Panc1 (cell line): Measurements from ENCODE around the gene CTSL.

Experiments
- POLR2AphosphoS5 ChIP-seq: IDR thresholded peaks from 2 replicates; pipeline ENCODE4 v1.6.1; 2012; ENCODE audit warnings: mild to moderate bottlenecking, low read depth, low read length, moderate library complexity
- TF ChIP-seq, protein P1 (sequence below): fragments of 450-650 bp; IDR thresholded peaks from 2 replicates; pipeline ENCODE4 v1.5.1; 2017; ENCODE audit warnings: mild to moderate bottlenecking
- TF ChIP-seq, protein P2 (sequence below), 2 experiments: IDR thresholded peaks; 2 replicates each; pipeline ENCODE4 v1.6.1; 2011 to 2012; ENCODE audit warnings: low read depth in 2 of 2, control low read depth in 1 of 2, low read length in 1 of 2, mild to moderate bottlenecking in 1 of 2, moderate library complexity in 1 of 2; ENCODE audit not compliant: insufficient read depth in 1 of 2

GRCh38 chr9:87708546-87708945 lies 17.4 kb upstream of the CTSL start:
- TF ChIP-seq, protein P1, sequence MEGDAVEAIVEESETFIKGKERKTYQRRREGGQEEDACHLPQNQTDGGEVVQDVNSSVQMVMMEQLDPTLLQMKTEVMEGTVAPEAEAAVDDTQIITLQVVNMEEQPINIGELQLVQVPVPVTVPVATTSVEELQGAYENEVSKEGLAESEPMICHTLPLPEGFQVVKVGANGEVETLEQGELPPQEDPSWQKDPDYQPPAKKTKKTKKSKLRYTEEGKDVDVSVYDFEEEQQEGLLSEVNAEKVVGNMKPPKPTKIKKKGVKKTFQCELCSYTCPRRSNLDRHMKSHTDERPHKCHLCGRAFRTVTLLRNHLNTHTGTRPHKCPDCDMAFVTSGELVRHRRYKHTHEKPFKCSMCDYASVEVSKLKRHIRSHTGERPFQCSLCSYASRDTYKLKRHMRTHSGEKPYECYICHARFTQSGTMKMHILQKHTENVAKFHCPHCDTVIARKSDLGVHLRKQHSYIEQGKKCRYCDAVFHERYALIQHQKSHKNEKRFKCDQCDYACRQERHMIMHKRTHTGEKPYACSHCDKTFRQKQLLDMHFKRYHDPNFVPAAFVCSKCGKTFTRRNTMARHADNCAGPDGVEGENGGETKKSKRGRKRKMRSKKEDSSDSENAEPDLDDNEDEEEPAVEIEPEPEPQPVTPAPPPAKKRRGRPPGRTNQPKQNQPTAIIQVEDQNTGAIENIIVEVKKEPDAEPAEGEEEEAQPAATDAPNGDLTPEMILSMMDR, result no peak
- TF ChIP-seq POLR2AphosphoS5, result no peak
- TF ChIP-seq, protein P2, sequence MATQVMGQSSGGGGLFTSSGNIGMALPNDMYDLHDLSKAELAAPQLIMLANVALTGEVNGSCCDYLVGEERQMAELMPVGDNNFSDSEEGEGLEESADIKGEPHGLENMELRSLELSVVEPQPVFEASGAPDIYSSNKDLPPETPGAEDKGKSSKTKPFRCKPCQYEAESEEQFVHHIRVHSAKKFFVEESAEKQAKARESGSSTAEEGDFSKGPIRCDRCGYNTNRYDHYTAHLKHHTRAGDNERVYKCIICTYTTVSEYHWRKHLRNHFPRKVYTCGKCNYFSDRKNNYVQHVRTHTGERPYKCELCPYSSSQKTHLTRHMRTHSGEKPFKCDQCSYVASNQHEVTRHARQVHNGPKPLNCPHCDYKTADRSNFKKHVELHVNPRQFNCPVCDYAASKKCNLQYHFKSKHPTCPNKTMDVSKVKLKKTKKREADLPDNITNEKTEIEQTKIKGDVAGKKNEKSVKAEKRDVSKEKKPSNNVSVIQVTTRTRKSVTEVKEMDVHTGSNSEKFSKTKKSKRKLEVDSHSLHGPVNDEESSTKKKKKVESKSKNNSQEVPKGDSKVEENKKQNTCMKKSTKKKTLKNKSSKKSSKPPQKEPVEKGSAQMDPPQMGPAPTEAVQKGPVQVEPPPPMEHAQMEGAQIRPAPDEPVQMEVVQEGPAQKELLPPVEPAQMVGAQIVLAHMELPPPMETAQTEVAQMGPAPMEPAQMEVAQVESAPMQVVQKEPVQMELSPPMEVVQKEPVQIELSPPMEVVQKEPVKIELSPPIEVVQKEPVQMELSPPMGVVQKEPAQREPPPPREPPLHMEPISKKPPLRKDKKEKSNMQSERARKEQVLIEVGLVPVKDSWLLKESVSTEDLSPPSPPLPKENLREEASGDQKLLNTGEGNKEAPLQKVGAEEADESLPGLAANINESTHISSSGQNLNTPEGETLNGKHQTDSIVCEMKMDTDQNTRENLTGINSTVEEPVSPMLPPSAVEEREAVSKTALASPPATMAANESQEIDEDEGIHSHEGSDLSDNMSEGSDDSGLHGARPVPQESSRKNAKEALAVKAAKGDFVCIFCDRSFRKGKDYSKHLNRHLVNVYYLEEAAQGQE (IDR thresholded peaks at IDR 0.05; ENCODE audit: insufficient read depth in 1 of 2, low read depth in 2 of 2, low read length in 1 of 2), result no peak
